ENCODE data around the gene SLC8A1. TPM values are rescaled to one million over a fixed set of nuclear protein-coding genes. Genes with fewer than 3 reads are reported as not detected.

SLC8A1 gene
- total RNA-seq, 1 donor from 2014 or later = 9.6 TPM

DNA sequence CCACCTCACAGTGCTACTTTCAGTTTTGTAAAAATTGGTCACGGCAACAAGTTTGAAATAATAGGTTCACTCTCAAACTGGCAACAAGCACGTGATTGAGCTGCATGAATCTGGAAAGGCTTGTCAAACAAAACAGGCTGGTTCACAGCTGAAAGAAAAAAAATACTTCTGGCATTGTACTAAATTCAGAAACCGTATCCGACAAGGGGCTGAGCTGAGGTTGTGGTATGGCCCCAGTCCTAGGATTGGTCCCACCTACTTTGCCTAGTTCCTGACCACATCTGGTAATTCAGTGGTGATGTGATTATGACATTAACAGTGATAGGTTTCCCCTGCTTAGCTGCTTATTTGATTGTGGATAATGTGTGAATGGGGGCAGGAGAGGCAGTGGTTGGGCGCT lies 346.3 kb downstream of the SLC8A1 start:
- peaks cover 1% of the 10 kb centered on the region for H3K36me3 Mint-ChIP-seq
- no peak overlapping the region for H3K4me2 ChIP-seq
- H3K27me3 ChIP-seq = no peaks in the 10 kb centered on the region
- peaks cover 11% of the 10 kb centered on the region for H3F3A ChIP-seq (ENCODE audit: low read depth)
- H3K79me2 ChIP-seq (ENCODE audit: low read depth) = no peaks in the 10 kb centered on the region
- DNase-seq (ENCODE audit: low spot score) = no peak
- TF ChIP-seq EZH2 (IDR thresholded peaks at IDR 0.05) (no peak), CTCF (IDR thresholded peaks at IDR 0.05) (no peak), EZH2phosphoT487 (IDR thresholded peaks at IDR 0.05) (no peak)
- H3K36me3 ChIP-seq = no peaks in the 10 kb centered on the region
- H2AFZ ChIP-seq (replicated peaks) = no peak overlapping the region
- H3K4me3 ChIP-seq = no peak overlapping the region
- H3K27ac ChIP-seq = no peak overlapping the region
- peaks cover 32% of the 10 kb centered on the region for H3K4me1 ChIP-seq
- no peaks in the 10 kb centered on the region for H3K9me3 Mint-ChIP-seq
- H3K9me3 ChIP-seq (ENCODE audit: low read depth) = no peaks in the 10 kb centered on the region
- H3K27me3 Mint-ChIP-seq (ENCODE audit: insufficient read depth, low read depth) = peaks cover 2% of the 10 kb centered on the region
- H4K20me1 ChIP-seq (ENCODE audit: low read depth) = no peaks in the 10 kb centered on the region
- H3K9ac ChIP-seq = no peak overlapping the region
- H3K4me1 Mint-ChIP-seq = peaks cover 23% of the 10 kb centered on the region
- no peak overlapping the region for H3K27ac Mint-ChIP-seq
- H3K4me3 Mint-ChIP-seq = no peak overlapping the region

- DNase-seq (ENCODE audit: low spot score) = no peak
- Histone ChIP-seq H3K4me1 (peaks cover 38% of the 10 kb centered on the region), H3F3A (ENCODE audit: low read depth) (peaks cover 11% of the 10 kb centered on the region), H4K20me1 (ENCODE audit: low read depth) (no peaks in the 10 kb centered on the region), H3K4me2 (no peak overlapping the region), H3K4me3 (no peak overlapping the region), H3K79me2 (ENCODE audit: low read depth) (no peaks in the 10 kb centered on the region), H3K27ac (no peak overlapping the region), H3K36me3 (no peaks in the 10 kb centered on the region), H3K9me3 (ENCODE audit: low read depth) (no peaks in the 10 kb centered on the region), H2AFZ (replicated peaks) (no peak overlapping the region), H3K9ac (no peak overlapping the region), H3K27me3 (no peaks in the 10 kb centered on the region)
- peaks cover 33% of the 10 kb centered on the region for H3K4me1 Mint-ChIP-seq
- H3K27me3 Mint-ChIP-seq (ENCODE audit: insufficient read depth, low read depth) = peaks cover 5% of the 10 kb centered on the region
- peaks cover 1% of the 10 kb centered on the region for H3K36me3 Mint-ChIP-seq
- TF ChIP-seq EZH2 (IDR thresholded peaks at IDR 0.05) (no peak), EZH2phosphoT487 (IDR thresholded peaks at IDR 0.05) (no peak), CTCF (IDR thresholded peaks at IDR 0.05) (no peak)
- H3K9me3 Mint-ChIP-seq = no peaks in the 10 kb centered on the region
- H3K27ac Mint-ChIP-seq = no peak overlapping the region
- no peak overlapping the region for H3K4me3 Mint-ChIP-seq
Observed at GRCh38 chr2:40103590-40103989, 348.3 kb downstream of the SLC8A1 start.

DNA sequence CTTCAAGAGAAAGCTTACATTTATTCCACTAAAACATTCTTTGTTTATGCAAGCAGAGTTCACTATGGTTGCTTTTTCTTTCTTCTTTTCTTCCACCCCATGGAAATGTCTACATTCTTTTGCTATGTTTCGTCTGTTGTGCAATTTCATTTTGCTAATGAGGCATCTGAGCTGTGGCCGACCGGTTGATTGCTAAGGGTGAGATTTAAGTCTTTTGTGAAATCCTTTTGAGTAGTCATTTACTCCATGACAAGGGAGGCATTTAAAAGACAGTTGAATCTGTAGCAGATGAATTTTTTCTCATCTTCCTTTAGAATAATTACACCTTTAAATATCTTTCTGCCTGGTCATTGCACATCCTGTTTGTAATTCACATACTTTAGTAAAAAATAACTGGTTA lies 348.7 kb downstream of the SLC8A1 start:
- no peak overlapping the region for H2AFZ ChIP-seq (replicated peaks)
- peaks cover 11% of the 10 kb centered on the region for H3F3A ChIP-seq (ENCODE audit: low read depth)
- peak; percentile 20 for DNase-seq (ENCODE audit: low spot score)
- H3K4me1 ChIP-seq = peaks cover 38% of the 10 kb centered on the region
- peak overlapping the region; percentile 1 for H3K4me2 ChIP-seq
- Mint-ChIP-seq H3K27ac (no peak overlapping the region), H3K27me3 (ENCODE audit: insufficient read depth, low read depth) (peaks cover 5% of the 10 kb centered on the region), H3K36me3 (peaks cover 1% of the 10 kb centered on the region), H3K9me3 (no peaks in the 10 kb centered on the region), H3K4me1 (peaks cover 33% of the 10 kb centered on the region), H3K4me3 (no peak overlapping the region)
- no peak for TF ChIP-seq CTCF (IDR thresholded peaks at IDR 0.05)
- no peak for TF ChIP-seq EZH2phosphoT487 (IDR thresholded peaks at IDR 0.05)
- TF ChIP-seq EZH2 (IDR thresholded peaks at IDR 0.05) = no peak
- no peaks in the 10 kb centered on the region for H3K36me3 ChIP-seq
- H3K27me3 ChIP-seq = no peaks in the 10 kb centered on the region
- no peaks in the 10 kb centered on the region for H3K79me2 ChIP-seq (ENCODE audit: low read depth)
- no peak overlapping the region for H3K27ac ChIP-seq
- H3K9me3 ChIP-seq (ENCODE audit: low read depth) = no peaks in the 10 kb centered on the region
- H3K9ac ChIP-seq = no peak overlapping the region
- no peaks in the 10 kb centered on the region for H4K20me1 ChIP-seq (ENCODE audit: low read depth)
- no peak overlapping the region for H3K4me3 ChIP-seq

Measured in neural progenitor cell (in vitro differentiated cells).